NCI-H1417 (cell line): Measurements from ENCODE around the gene ANP32A.
A peak's percentile ranks its signal among the peaks of the same experiment; 100 is the strongest.
"Not testable (repeated sequence)": the region's sequence is repeated elsewhere in the genome, so short reads cannot be mapped to it uniquely, and the experiment has no call there.

Experiments used
- DNase-seq, 3 experiments: peaks; one replicate each; lab custom pipeline; 2025; lab: John Stamatoyannopoulos, UW

The ANP32A gene

GRCh38 chr15:68820295-68821189 is at the start of gene ANP32A:
ANP32A (minus strand) TSS chr15:68820895; CDS start chr15:68820751, 144 bp downstream.
- DNase-seq, result peak; percentile 96 to 99 (median 98)

GRCh38 chr15:68868296-68868695 is 47.6 kb upstream of the ANP32A start:
- no peak for DNase-seq

GRCh38 chr15:68862415-68862814 is 41.7 kb upstream of the ANP32A start:
- no peak for DNase-seq

GRCh38 chr15:68858666-68859065 is 38.0 kb upstream of the ANP32A start:
- DNase-seq, result not testable (repeated sequence)

GRCh38 chr15:68857443-68857842 is 36.7 kb upstream of the ANP32A start:
- not testable (repeated sequence) for DNase-seq

GRCh38 chr15:68852461-68852860 is 31.8 kb upstream of the ANP32A start:
- DNase-seq, result no peak

- no peak for DNase-seq
Measured at GRCh38 chr15:68851971-68852370, 31.3 kb upstream of the ANP32A start.

- no peak for DNase-seq
Measured at GRCh38 chr15:68849497-68849896, 28.8 kb upstream of the ANP32A start.

- peak in 1 of 3 experiments; percentile 42 for DNase-seq
Measured at GRCh38 chr15:68846851-68847439, 26.2 kb upstream of the ANP32A start.

GRCh38 chr15:68844856-68845550 is 24.3 kb upstream of the ANP32A start:
- no peak for DNase-seq

GRCh38 chr15:68843425-68844311 is 23.0 kb upstream of the ANP32A start:
- peak in 2 of 3 experiments; percentile 72 to 78 for DNase-seq

GRCh38 chr15:68842958-68843357 is 22.3 kb upstream of the ANP32A start:
- no peak for DNase-seq

- no peak for DNase-seq
Measured at GRCh38 chr15:68834346-68834745, 13.7 kb upstream of the ANP32A start.

- DNase-seq, result no peak
Measured at GRCh38 chr15:68833700-68834331, 13.1 kb upstream of the ANP32A start.

GRCh38 chr15:68830141-68830785 is 9.6 kb upstream of the ANP32A start:
- no peak for DNase-seq

- peak in 2 of 3 experiments; percentile 7 to 42 for DNase-seq
Measured at GRCh38 chr15:68829068-68829467, 8.4 kb upstream of the ANP32A start.

- DNase-seq, result no peak
Measured at GRCh38 chr15:68823561-68823960, 2.9 kb upstream of the ANP32A start.

GRCh38 chr15:68822818-68823217 is 2.1 kb upstream of the ANP32A start:
- peak in 1 of 3 experiments; percentile 15 for DNase-seq

GRCh38 chr15:68821841-68822381 is 1.2 kb upstream of the ANP32A start:
- DNase-seq, result peak in 1 of 3 experiments; percentile 67

GRCh38 chr15:68821190-68821840 is 620 bp upstream of the ANP32A start:
- peak in 2 of 3 experiments; percentile 67 to 72 for DNase-seq
